T-cell (primary cell): ENCODE results near the gene ERC2. TPM values are rescaled to one million over a fixed set of nuclear protein-coding genes. Genes with fewer than 3 reads are reported as not detected.

Source experiments
- ATAC-seq, 4 experiments: fragments of 200-7000 bp in 3 of 4; fragments of 150-1000 bp in 1 of 4; cut with Tn5 transposase; replicated peaks in 1 of 4; 1 replicate in 3 of 4; 2 replicates in 1 of 4; pipeline ENCODE4 v1.10.0; 2021; ENCODE audit warnings: moderate library complexity in 3 of 4, mild to moderate bottlenecking in 2 of 4, moderate number of reproducible peaks in 1 of 4
- CTCF ChIA-PET, 2 donors: fragments of 300-600 bp; sonication (Branson Sonifier 250); formaldehyde crosslinking; loops; one replicate each; lab custom pipeline; 2022; ENCODE audit warnings: antibody characterized with exemption in 2 of 2; lab: Charles Lee
- POLR2A ChIA-PET, 2 donors: fragments of 300-600 bp; sonication (Branson Sonifier 250); formaldehyde crosslinking; loops; one replicate each; lab custom pipeline; 2022; ENCODE audit warnings: antibody characterized with exemption in 2 of 2; lab: Charles Lee
- DNase-seq, 35 experiments: peaks; one replicate each; pipeline versions ENCODE4 v3.0.0 to v3.0.0-alpha.2; 2013 to 2023
- H3K27ac ChIP-seq: one replicate; pipeline ENCODE4 v1.5.1; 2013; ENCODE audit warnings: low read length
- H3K27me3 ChIP-seq, 2 experiments: replicated peaks in 1 of 2; 1 replicate in 1 of 2; 2 replicates in 1 of 2; pipeline versions ENCODE4 v1.6.1 to v1.7.0; 2013; ENCODE audit warnings: low read length in 1 of 2, mixed read lengths in 1 of 2; ENCODE audit not compliant: control insufficient read depth in 2 of 2, insufficient read depth in 2 of 2; ENCODE audit errors: extremely low read depth in 1 of 2
- H3K36me3 ChIP-seq, 2 donors: 1 replicate in 1 of 2; 2 replicates in 1 of 2; pipeline versions ENCODE4 v1.6.1 to v1.7.0; 2013; ENCODE audit warnings: low read length in 1 of 2; ENCODE audit not compliant: control insufficient read depth in 2 of 2, insufficient read depth in 1 of 2; ENCODE audit errors: extremely low read depth in 1 of 2
- H3K4me1 ChIP-seq, 2 experiments: 1 replicate in 1 of 2; 2 replicates in 1 of 2; pipeline versions ENCODE4 v1.6.1 to v1.7.0; 2013; ENCODE audit warnings: low read length in 2 of 2, mixed read lengths in 1 of 2; ENCODE audit not compliant: insufficient read depth in 2 of 2, control insufficient read depth in 1 of 2; ENCODE audit errors: extremely low read depth in 1 of 2
- H3K4me3 ChIP-seq, 2 donors: 1 replicate in 1 of 2; 2 replicates in 1 of 2; pipeline versions ENCODE4 v1.5.1 to v1.7.0; 2013; ENCODE audit warnings: mild to moderate bottlenecking in 2 of 2, low read length in 1 of 2, moderate library complexity in 1 of 2; ENCODE audit not compliant: control insufficient read depth in 1 of 2; ENCODE audit errors: extremely low read depth in 1 of 2
- H3K9me3 ChIP-seq: 2 replicates; pipeline ENCODE4 v1.7.0; 2013
- H3K27ac Mint-ChIP-seq, 2 donors: one replicate each; pipeline ENCODE4 v1.8.0; 2020 to 2021; ENCODE audit warnings: mild to moderate bottlenecking in 2 of 2, mixed read lengths in 2 of 2
- H3K27me3 Mint-ChIP-seq, 2 donors: one replicate each; pipeline ENCODE4 v1.8.0; 2021 to 2022; ENCODE audit warnings: mixed read lengths in 2 of 2
- H3K36me3 Mint-ChIP-seq: one replicate; pipeline ENCODE4 v1.8.0; 2021; ENCODE audit warnings: mixed read lengths
- H3K4me1 Mint-ChIP-seq, 3 donors: one replicate each; pipeline ENCODE4 v1.8.0; 2020 to 2022; ENCODE audit warnings: mixed read lengths in 3 of 3, mild to moderate bottlenecking in 1 of 3
- H3K4me3 Mint-ChIP-seq, 3 donors: one replicate each; pipeline ENCODE4 v1.8.0; 2020 to 2022; ENCODE audit warnings: mild to moderate bottlenecking in 3 of 3, mixed read lengths in 3 of 3, moderate library complexity in 3 of 3
- H3K9me3 Mint-ChIP-seq, 3 donors: one replicate each; pipeline ENCODE4 v1.8.0; 2020 to 2022; ENCODE audit warnings: mixed read lengths in 3 of 3
- WGBS: methylation state at CpG from one replicate; pipeline ENCODE4 v1.1.5; 2013; ENCODE audit warnings: missing lambda C conversion rate; ENCODE audit not compliant: insufficient coverage; 5-methylcytosine and 5-hydroxymethylcytosine counted together
- total RNA-seq, 35 experiments: library from RNA in 6 of 35; stranded (reverse) in 6 of 35; fragments of 120-200 nt in 1 of 35; gene quantifications; one replicate each; pipeline versions ENCODE4 v1.2.1 to v1.2.4 and lab custom pipeline; 2013 to 2026

ERC2 gene
- total RNA-seq, 5 donors from 2014 or later (not counting 1 experiment from before 2014, with no cell fraction given), result not detected

- Histone ChIP-seq H3K27me3 (peaks cover 0 to 12% of the 10 kb centered on the region in 2 experiments), H3K9me3 (no peaks in the 10 kb centered on the region), H3K27ac (no peak overlapping the region), H3K4me3 (no peak overlapping the region), H3K4me1 (no peaks in the 10 kb centered on the region), H3K36me3 (no peaks in the 10 kb centered on the region)
- ChIA-PET POLR2A (no interaction called here), CTCF (interaction anchor here in 1 of 2 donors (0.7 kb wide), 1 partner anchor 1376 kb away, joined by 3 read pairs; no protein-coding TSS in a partner anchor)
- Mint-ChIP-seq H3K9me3 (peaks cover 0 to 5% (median 3%) of the 10 kb centered on the region in 3 donors), H3K27ac (no peak overlapping the region), H3K4me1 (no peaks in the 10 kb centered on the region), H3K27me3 (peaks cover 40 to 42% of the 10 kb centered on the region in 2 donors), H3K4me3 (no peak overlapping the region), H3K36me3 (no peaks in the 10 kb centered on the region)
- 59% methylated on average over 3 of the region's 8 CpGs for WGBS
- no peak for ATAC-seq
- no peak for DNase-seq
Measured at GRCh38 chr3:56488812-56489600, 20.7 kb upstream of the ERC2 start.

GRCh38 chr3:56484525-56485032, 16.3 kb upstream of the ERC2 start:
- H3K9me3 Mint-ChIP-seq, result no peaks in the 10 kb centered on the region
- H3K27me3 ChIP-seq, result peaks cover 0 to 6% of the 10 kb centered on the region in 2 experiments
- H3K4me3 Mint-ChIP-seq, result no peak overlapping the region
- peaks cover 35 to 36% of the 10 kb centered on the region in 2 donors for H3K27me3 Mint-ChIP-seq
- H3K9me3 ChIP-seq, result no peaks in the 10 kb centered on the region
- no peaks in the 10 kb centered on the region for H3K36me3 ChIP-seq
- no peak overlapping the region for H3K4me3 ChIP-seq
- ChIA-PET CTCF (no interaction called here), POLR2A (no interaction called here)
- ATAC-seq (no peak), DNase-seq (no peak)
- H3K36me3 Mint-ChIP-seq, result no peaks in the 10 kb centered on the region
- no peak overlapping the region for H3K27ac Mint-ChIP-seq
- no peaks in the 10 kb centered on the region for H3K4me1 ChIP-seq
- 54% methylated on average over 2 of the region's 2 CpGs for WGBS
- no peaks in the 10 kb centered on the region for H3K4me1 Mint-ChIP-seq
- H3K27ac ChIP-seq, result no peak overlapping the region

- H3K27ac Mint-ChIP-seq, result no peak overlapping the region
- Histone ChIP-seq H3K27me3 (peaks cover 0 to 6% of the 10 kb centered on the region in 2 experiments), H3K27ac (no peak overlapping the region), H3K36me3 (no peaks in the 10 kb centered on the region), H3K9me3 (no peaks in the 10 kb centered on the region), H3K4me1 (no peaks in the 10 kb centered on the region), H3K4me3 (no peak overlapping the region)
- no peaks in the 10 kb centered on the region for H3K4me1 Mint-ChIP-seq
- DNase-seq (no peak), ATAC-seq (no peak)
- no peaks in the 10 kb centered on the region for H3K9me3 Mint-ChIP-seq
- peaks cover 31 to 37% of the 10 kb centered on the region in 2 donors for H3K27me3 Mint-ChIP-seq
- POLR2A ChIA-PET, result no interaction called here
- WGBS, result 62% methylated on average over 2 of the region's 4 CpGs
- CTCF ChIA-PET, result no interaction called here
- H3K36me3 Mint-ChIP-seq, result no peaks in the 10 kb centered on the region
- no peak overlapping the region for H3K4me3 Mint-ChIP-seq
Measured at GRCh38 chr3:56484122-56484521, 15.9 kb upstream of the ERC2 start.

GRCh38 chr3:56477646-56478045, 9.4 kb upstream of the ERC2 start:
- WGBS, result 100% methylated on average over 1 of the region's 3 CpGs
- H3K27me3 Mint-ChIP-seq, result peaks cover 31 to 38% of the 10 kb centered on the region in 2 donors

GRCh38 chr3:56476771-56477170, 8.5 kb upstream of the ERC2 start:
- ChIA-PET POLR2A (no interaction called here), CTCF (no interaction called here)
- Mint-ChIP-seq H3K9me3 (no peaks in the 10 kb centered on the region), H3K36me3 (no peaks in the 10 kb centered on the region), H3K27ac (no peak overlapping the region), H3K4me3 (no peak overlapping the region), H3K4me1 (no peaks in the 10 kb centered on the region), H3K27me3 (peaks cover 36 to 39% of the 10 kb centered on the region in 2 donors)
- WGBS, result no CpG with 5 or more reads among the region's 1 CpG
- DNase-seq (no peak), ATAC-seq (no peak)
- H3K4me1 ChIP-seq, result no peaks in the 10 kb centered on the region
- no peak overlapping the region for H3K27ac ChIP-seq
- peaks cover 0 to 5% of the 10 kb centered on the region in 2 experiments for H3K27me3 ChIP-seq
- H3K36me3 ChIP-seq, result no peaks in the 10 kb centered on the region
- no peaks in the 10 kb centered on the region for H3K9me3 ChIP-seq
- H3K4me3 ChIP-seq, result no peak overlapping the region

More at GRCh38 chr3:56477646-56478045, 9.4 kb upstream of the ERC2 start:
- H3K4me3 Mint-ChIP-seq, result no peak overlapping the region
- ChIA-PET POLR2A (no interaction called here), CTCF (no interaction called here)
- H3K27me3 ChIP-seq, result peaks cover 0 to 5% of the 10 kb centered on the region in 2 experiments
- DNase-seq (no peak), ATAC-seq (no peak)
- H3K36me3 ChIP-seq, result no peaks in the 10 kb centered on the region
- no peaks in the 10 kb centered on the region for H3K4me1 ChIP-seq
- no peak overlapping the region for H3K4me3 ChIP-seq
- H3K27ac ChIP-seq, result no peak overlapping the region
- H3K9me3 Mint-ChIP-seq, result no peaks in the 10 kb centered on the region
- no peaks in the 10 kb centered on the region for H3K9me3 ChIP-seq
- no peak overlapping the region for H3K27ac Mint-ChIP-seq
- H3K4me1 Mint-ChIP-seq, result no peaks in the 10 kb centered on the region
- H3K36me3 Mint-ChIP-seq, result no peaks in the 10 kb centered on the region

- DNase-seq (no peak), ATAC-seq (no peak)
- no peaks in the 10 kb centered on the region for H3K9me3 ChIP-seq
- peaks cover 5 to 16% (median 13%) of the 10 kb centered on the region in 3 donors for H3K4me1 Mint-ChIP-seq
- H3K27me3 Mint-ChIP-seq, result peaks cover 54 to 63% of the 10 kb centered on the region in 2 donors
- POLR2A ChIA-PET, result no interaction called here
- no peak overlapping the region for H3K4me3 Mint-ChIP-seq
- 90% methylated on average over 2 of the region's 3 CpGs for WGBS
- no peaks in the 10 kb centered on the region for H3K36me3 ChIP-seq
- H3K36me3 Mint-ChIP-seq, result no peaks in the 10 kb centered on the region
- H3K27ac Mint-ChIP-seq, result no peak overlapping the region
- H3K4me1 ChIP-seq, result peaks cover 0 to 12% of the 10 kb centered on the region in 2 experiments
- CTCF ChIA-PET, result no interaction called here
- H3K27me3 ChIP-seq, result peaks cover 5 to 30% of the 10 kb centered on the region in 2 experiments
- no peak overlapping the region for H3K27ac ChIP-seq
- H3K4me3 ChIP-seq, result no peak overlapping the region
- H3K9me3 Mint-ChIP-seq, result no peaks in the 10 kb centered on the region
Measured at GRCh38 chr3:56471771-56472170, 3.5 kb upstream of the ERC2 start.
